KOPT-K1 (cell line): Measurements from ENCODE around the gene HLCS.

Experiments used
- H3K27ac ChIP-seq: fragments of 200-600 bp; sonication (generic); 2 replicates; pipeline ENCODE4 v1.5.1; 2016; ENCODE audit warnings: antibody characterized with exemption, mild to moderate bottlenecking, low read depth, low read length; ENCODE audit not compliant: poor library complexity, severe bottlenecking
- H3K36me3 ChIP-seq: fragments of 200-600 bp; sonication (generic); 2 replicates; pipeline ENCODE4 v1.5.1; 2017; ENCODE audit warnings: antibody characterized with exemption, mild to moderate bottlenecking, low read length, moderate library complexity; ENCODE audit not compliant: insufficient read depth
- H3K9me3 ChIP-seq: fragments of 200-600 bp; sonication (generic); 2 replicates; pipeline ENCODE4 v1.5.1; 2017; ENCODE audit warnings: antibody characterized with exemption, low read length, mild to moderate bottlenecking; ENCODE audit not compliant: insufficient read depth, poor library complexity, severe bottlenecking

HLCS gene

DNA sequence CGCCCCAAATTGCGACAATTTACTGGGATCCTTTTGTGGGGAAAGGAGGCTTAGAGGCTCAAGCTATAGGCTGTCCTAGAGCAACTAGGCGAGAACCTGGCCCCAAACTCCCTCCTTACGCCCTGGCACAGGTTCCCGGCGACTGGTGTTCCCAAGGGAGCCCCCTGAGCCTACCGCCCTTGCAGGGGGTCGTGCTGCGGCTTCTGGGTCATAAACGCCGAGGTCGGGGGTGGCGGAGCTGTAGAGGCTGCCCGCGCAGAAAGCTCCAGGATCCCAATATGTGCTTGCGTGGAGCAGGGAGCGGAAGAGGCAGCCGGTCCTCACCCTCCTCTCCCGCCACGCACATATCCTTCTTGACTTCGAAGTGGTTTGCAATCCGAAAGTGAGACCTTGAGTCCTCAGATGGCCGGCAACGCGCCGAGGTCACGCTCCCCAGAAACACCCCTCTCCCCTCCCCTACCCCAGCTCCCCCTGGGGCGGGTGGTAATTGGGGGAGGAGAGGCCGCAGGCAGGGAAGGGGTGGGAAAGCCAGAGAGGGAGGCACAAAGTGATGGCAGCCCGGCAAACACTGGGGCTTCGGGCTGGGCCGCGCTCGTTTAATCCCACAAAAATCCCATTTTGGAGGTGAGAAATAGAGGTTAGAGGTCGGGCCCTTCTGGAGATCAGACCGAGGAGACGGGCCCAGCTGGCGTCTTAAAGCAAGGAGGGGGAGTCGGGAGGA, 261.4 kb downstream of the HLCS start:
- Histone ChIP-seq H3K27ac (no peak overlapping the region), H3K9me3 (peaks cover 92% of the 10 kb centered on the region), H3K36me3 (no peaks in the 10 kb centered on the region)

- Histone ChIP-seq H3K36me3 (no peaks in the 10 kb centered on the region), H3K9me3 (peaks cover 92% of the 10 kb centered on the region), H3K27ac (no peak overlapping the region)
Measured at GRCh38 chr21:36704281-36704957, 262.1 kb downstream of the HLCS start.

- Histone ChIP-seq H3K36me3 (no peaks in the 10 kb centered on the region), H3K27ac (no peak overlapping the region), H3K9me3 (peaks cover 90% of the 10 kb centered on the region)
Measured at GRCh38 chr21:36703626-36704280, 262.7 kb downstream of the HLCS start.

DNA sequence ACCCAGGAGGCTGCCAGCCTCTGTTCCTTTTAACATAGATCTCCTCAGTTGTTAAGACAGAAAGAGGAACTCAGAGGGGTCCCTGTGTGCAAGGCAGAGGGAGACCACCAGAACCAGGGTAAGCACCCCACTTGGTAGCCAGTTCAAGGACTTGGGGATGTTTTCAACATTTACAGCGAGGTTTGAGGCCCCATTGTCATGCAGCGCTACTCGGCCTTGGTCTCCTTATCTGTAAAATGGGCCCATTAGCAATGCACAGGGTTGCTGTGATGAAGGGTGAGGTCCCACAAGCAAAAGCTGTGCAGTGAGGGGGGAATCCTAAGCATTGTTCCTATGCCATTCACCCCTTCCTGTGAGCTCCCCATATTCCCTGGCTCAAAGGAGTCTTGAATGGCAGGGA, 263.3 kb downstream of the HLCS start:
- no peaks in the 10 kb centered on the region for H3K36me3 ChIP-seq
- H3K9me3 ChIP-seq, result peaks cover 85% of the 10 kb centered on the region
- no peak overlapping the region for H3K27ac ChIP-seq

DNA sequence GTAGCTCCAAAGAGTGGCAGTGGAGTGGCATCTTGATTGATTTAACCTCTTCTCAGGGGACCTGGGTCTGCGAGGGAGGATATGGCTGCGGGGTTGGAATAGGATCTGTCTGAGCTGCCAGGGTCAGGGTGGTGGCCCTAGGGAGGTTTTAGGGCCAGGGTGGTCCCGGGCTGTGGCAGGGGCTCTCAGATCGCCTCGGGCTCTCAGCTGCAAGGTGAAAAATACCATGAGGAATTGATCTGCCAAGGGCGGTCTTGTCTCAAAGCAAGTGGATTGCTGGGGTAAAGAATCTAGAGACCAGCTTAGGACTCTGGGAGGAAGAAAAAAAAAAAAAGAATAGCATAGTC, 263.9 kb downstream of the HLCS start:
- H3K27ac ChIP-seq, result no peak overlapping the region

GRCh38 chr21:36701756-36702621, 264.5 kb downstream of the HLCS start:
- Histone ChIP-seq H3K27ac (no peak overlapping the region), H3K36me3 (no peaks in the 10 kb centered on the region), H3K9me3 (peaks cover 83% of the 10 kb centered on the region)

More for the DNA sequence above, 263.9 kb downstream of the HLCS start:
- Histone ChIP-seq H3K9me3 (peaks cover 85% of the 10 kb centered on the region), H3K36me3 (no peaks in the 10 kb centered on the region)

DNA sequence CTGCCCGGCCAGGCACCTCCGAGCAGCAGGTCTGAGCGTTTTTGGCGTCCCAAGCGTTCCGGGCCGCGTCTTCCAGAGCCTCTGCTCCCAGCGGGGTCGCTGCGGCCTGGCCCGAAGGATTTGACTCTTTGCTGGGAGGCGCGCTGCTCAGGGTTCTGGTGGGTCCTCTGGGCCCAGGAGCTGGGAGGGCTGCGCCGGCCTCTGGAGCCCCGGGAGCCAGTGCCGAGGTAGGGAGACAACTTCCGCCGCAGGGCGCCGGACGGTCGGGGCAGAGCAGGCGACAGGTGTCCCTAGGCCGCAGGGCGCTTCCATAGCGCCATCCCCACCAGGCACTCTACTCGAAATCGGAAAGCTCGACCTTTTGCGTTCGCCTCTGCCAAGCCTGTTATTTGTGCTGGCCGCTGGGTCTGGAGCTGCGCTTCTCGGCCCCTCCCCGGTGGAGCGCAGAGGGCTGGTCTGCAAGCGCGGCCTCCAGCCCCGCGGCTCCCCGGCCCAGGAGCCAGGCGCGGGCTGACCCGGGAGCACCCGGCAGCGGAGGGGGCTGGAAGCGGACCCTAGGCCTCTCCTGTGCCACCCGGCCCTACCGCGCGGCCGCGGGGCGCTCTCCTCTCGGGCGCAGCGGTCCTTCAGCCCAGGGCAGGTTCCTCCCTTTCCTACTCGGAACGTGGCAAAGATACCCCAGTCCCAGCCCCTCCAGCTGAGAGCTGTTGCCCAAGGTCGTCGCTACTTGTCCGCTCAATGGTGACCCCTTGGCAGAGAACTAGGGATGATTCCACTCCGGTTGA, 265.3 kb downstream of the HLCS start:
- Histone ChIP-seq H3K36me3 (no peaks in the 10 kb centered on the region), H3K27ac (no peak overlapping the region), H3K9me3 (peaks cover 87% of the 10 kb centered on the region)
